Heart right ventricle (tissue), 16 donors: ENCODE measurements around the gene PKIG. TPM values are rescaled to one million over a fixed set of nuclear protein-coding genes. Genes with fewer than 3 reads are reported as not detected.
A peak's percentile ranks its signal among the peaks of the same experiment; 100 is the strongest.

ENCODE experiments used
- ATAC-seq, 8 donors: fragments of 200-7000 bp; cut with Tn5 transposase; one replicate each; pipeline ENCODE4 v1.9.1; 2020; ENCODE audit warnings: mild to moderate bottlenecking in 8 of 8, moderate library complexity in 8 of 8, moderate number of reproducible peaks in 1 of 8
- DNase-seq, 2 donors: peaks; one replicate each; pipeline ENCODE4 v3.0.0-alpha.2; 2020
- H3K27ac ChIP-seq, 10 donors: fragments of 200-600 bp; sonication (generic) in 2 of 10; one replicate each; pipeline versions ENCODE4 v1.5.0 to v1.8.0; 2020 to 2022; ENCODE audit warnings: mild to moderate bottlenecking in 3 of 10
- H3K27me3 ChIP-seq, 7 donors: fragments of 200-600 bp; one replicate each; pipeline ENCODE4 v1.8.0; 2021 to 2022; ENCODE audit warnings: mild to moderate bottlenecking in 2 of 7
- H3K36me3 ChIP-seq, 9 donors: fragments of 200-600 bp; sonication (generic) in 1 of 9; one replicate each; pipeline versions ENCODE4 v1.5.0 to v1.8.0; 2020 to 2022; ENCODE audit warnings: mild to moderate bottlenecking in 2 of 9
- H3K4me1 ChIP-seq, 9 donors: fragments of 200-600 bp; sonication (generic) in 1 of 9; one replicate each; pipeline versions ENCODE4 v1.5.0 to v1.8.0; 2020 to 2022; ENCODE audit warnings: mild to moderate bottlenecking in 4 of 9
- H3K4me3 ChIP-seq, 10 donors: fragments of 200-600 bp; sonication (generic) in 2 of 10; one replicate each; pipeline versions ENCODE4 v1.5.0 to v1.8.0; 2020 to 2022; ENCODE audit warnings: mild to moderate bottlenecking in 7 of 10, moderate library complexity in 2 of 10
- H3K9me3 ChIP-seq, 11 donors: fragments of 200-600 bp in 10 of 11; sonication (generic) in 2 of 11; one replicate each; pipeline versions ENCODE4 v1.5.0 to v1.8.0; 2013 to 2022; ENCODE audit warnings: mild to moderate bottlenecking in 2 of 11, control low read depth in 1 of 11, moderate library complexity in 1 of 11
- WGBS, 2 donors: extraction: QIAGEN DNeasy Blood & Tissue Kit; methylation state at CpG; one replicate each; pipeline ENCODE4 v1.1.7; 2013; ENCODE audit warnings: inconsistent platforms in 1 of 2; 5-methylcytosine and 5-hydroxymethylcytosine counted together
- intact Hi-C, 10 donors: fragments of 100-400 bp; cut with DNase I; formaldehyde crosslinking; loops; one replicate each; pipeline versions ENCODE4 v1.11.1 to v1.14.2; 2022
- polyA plus RNA-seq, 2 donors: library from polyadenylated mRNA; stranded (reverse); fragments of 200-250 nt; gene quantifications; one replicate each; pipeline ENCODE4 v1.2.3, GENCODE V29; 2013
- total RNA-seq, 10 donors: library from RNA; stranded (reverse); fragmentation: NEBNext Ultra II Directional in 3 of 10; extraction: Animal tissue kit (Norgen Biotek cat#: 25700) in 3 of 10; gene quantifications; one replicate each; pipeline versions ENCODE4 v1.2.1 to v1.2.4, GENCODE V29; 2021 to 2023
- TF ChIP-seq, protein P1 (sequence below), 9 donors: fragments of 200-600 bp; sonication (generic) in 2 of 9; IDR thresholded peaks; one replicate each; pipeline versions ENCODE4 v1.5.0 to v1.8.0; 2021 to 2022; ENCODE audit warnings: antibody characterized with exemption in 9 of 9, mild to moderate bottlenecking in 5 of 9, moderate library complexity in 1 of 9
- donor health status: Arrhythmogenic right ventricular cardiomyopathy.
- donor health status: ischemic (EF 13 %, LVEDD 7.1; RV severe dilation, severe dysfunction).
- donor health status: healthy with polysubstance abuse.
- donor health status: DM: no; HTN: yes; CAD: no.
- donor health status: DM: no; HTN: no; CAD: no.
- donor health status: ischemic (EF 25% LVEDD 6.9; RV normal size, moderate dysfunction).
- donor health status: ischemic (EF 25% LVEDD 5.7; RV mildly dilated, moderate dysfunction).
- donor health status: healthy.
- donor health status: DM: yes; HTN: yes; CAD: no.
- donor health status: Ischemic cardiomyopathy.
- donor health status: ischemic (EF 35%, LVEDD 5.7; RV mildly dilated, moderate dysfunction).
- donor health status: nonischemic (EF 11% LVEDD 7.7; RV severe dilation, severe dysfunction).
- donor health status: DM: yes; HTN: yes; CAD: no.
- donor health status: PGD.
- donor health status: ischemic (EF 29% LVEDD 5.4; RV normal size, mild dysfunction).
- donor health status: nonischemic (EF 23%, LVEDD 6.1; RV moderate dilation, normal function).

Gene PKIG
- total and polyA plus RNA-seq, 12 donors, result 155 to 342 (median 210) TPM

DNA sequence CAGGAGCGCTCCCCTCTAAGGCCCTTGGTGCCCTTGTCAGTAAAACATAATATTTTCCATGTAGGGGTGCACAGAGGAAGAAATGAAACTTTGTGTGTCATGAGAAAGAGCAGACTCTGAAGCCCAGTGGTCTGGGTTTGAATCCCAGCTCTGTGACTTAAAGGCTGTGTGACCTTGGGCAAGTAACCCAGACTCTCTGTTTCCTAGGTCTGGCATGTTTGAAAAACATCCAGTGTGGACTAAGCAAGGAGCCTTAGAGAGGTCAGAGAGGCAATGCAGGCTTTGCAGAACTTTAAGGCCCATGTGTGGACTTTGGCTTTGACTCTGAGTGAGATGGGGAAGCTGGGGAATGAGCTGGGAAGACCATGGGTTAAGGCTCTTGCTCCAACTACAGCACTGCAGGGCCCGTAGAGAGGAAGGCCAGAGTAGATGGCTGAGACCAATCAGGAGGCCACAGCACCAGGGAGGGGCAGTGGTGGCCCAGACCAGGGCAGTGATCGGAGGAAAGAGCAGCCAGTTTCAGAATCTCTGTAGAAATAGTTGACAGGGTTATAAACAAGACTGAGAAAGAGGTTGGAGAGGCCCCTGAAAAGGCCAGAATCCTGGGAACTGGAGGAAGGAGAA, 50.9 kb downstream of the PKIG start:
- Histone ChIP-seq H3K4me1 (peaks cover 10 to 73% (median 46%) of the 10 kb centered on the region in 9 donors), H3K4me3 (no peak overlapping the region), H3K9me3 (no peaks in the 10 kb centered on the region), H3K27ac (peak overlapping the region in 6 of 10 donors; percentile 18 to 66 (median 34)), H3K27me3 (no peaks in the 10 kb centered on the region), H3K36me3 (peaks cover 0 to 32% (median 4%) of the 10 kb centered on the region in 9 donors)
- TF ChIP-seq, protein P1, sequence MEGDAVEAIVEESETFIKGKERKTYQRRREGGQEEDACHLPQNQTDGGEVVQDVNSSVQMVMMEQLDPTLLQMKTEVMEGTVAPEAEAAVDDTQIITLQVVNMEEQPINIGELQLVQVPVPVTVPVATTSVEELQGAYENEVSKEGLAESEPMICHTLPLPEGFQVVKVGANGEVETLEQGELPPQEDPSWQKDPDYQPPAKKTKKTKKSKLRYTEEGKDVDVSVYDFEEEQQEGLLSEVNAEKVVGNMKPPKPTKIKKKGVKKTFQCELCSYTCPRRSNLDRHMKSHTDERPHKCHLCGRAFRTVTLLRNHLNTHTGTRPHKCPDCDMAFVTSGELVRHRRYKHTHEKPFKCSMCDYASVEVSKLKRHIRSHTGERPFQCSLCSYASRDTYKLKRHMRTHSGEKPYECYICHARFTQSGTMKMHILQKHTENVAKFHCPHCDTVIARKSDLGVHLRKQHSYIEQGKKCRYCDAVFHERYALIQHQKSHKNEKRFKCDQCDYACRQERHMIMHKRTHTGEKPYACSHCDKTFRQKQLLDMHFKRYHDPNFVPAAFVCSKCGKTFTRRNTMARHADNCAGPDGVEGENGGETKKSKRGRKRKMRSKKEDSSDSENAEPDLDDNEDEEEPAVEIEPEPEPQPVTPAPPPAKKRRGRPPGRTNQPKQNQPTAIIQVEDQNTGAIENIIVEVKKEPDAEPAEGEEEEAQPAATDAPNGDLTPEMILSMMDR (IDR thresholded peaks at IDR 0.05), result no peak
- intact Hi-C loops, result no loop called here
- DNase-seq (no peak), ATAC-seq (peak in 1 of 8 donors; percentile 19)
- WGBS, 2 donors, result 58 to 70% methylated on average over 3 of the region's 3 CpGs

DNA sequence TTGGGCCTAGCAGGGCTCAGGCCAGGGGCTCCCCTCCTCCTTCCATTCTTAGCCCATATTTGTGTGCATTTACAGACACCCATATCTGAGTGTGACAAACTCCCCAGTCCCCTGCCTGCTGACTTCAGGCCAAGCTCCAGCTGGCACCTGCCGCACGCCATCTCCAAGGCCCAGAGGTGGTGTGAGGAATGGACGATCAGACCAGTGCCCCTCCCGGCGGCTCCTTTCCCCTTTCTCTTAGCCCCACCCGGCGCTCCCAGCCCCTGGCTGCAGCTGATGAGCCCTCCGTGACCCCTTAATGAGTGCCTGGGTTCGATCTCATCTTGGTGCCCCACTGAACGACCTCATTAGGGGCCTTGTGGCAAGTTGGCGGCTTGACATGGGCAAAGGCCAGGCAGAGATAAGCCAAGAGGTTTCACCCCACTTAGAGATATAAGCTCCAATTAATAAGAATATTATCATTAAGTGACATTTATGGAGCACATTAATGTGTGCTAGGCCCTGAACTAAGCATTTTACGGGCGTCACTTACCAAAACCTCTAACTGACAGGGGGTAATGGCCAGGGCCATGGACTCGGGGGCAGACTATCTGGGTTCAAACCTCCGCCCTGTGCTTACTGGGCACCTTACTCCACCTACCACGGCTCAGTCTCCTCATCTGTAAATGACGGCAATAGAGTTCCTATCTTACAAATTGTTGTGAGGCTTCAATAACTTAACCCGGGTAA, 51.7 kb downstream of the PKIG start:
- Histone ChIP-seq H3K4me1 (peaks cover 10 to 78% (median 50%) of the 10 kb centered on the region in 9 donors), H3K27ac (peak overlapping the region in 6 of 10 donors; percentile 18 to 66 (median 34)), H3K4me3 (no peak overlapping the region), H3K27me3 (no peaks in the 10 kb centered on the region), H3K36me3 (peaks cover 0 to 24% (median 4%) of the 10 kb centered on the region in 9 donors), H3K9me3 (no peaks in the 10 kb centered on the region)
- intact Hi-C loops, result loop anchor here in 1 of 10 donors (2.0 kb wide), 1 partner anchor 15 kb away; no protein-coding TSS in a partner anchor
- DNase-seq, result no peak
- peak in 1 of 8 donors; percentile 19 for ATAC-seq
- TF ChIP-seq, protein P1 (IDR thresholded peaks at IDR 0.05), result no peak
- 73 to 78% methylated on average over 18 of the region's 18 CpGs for WGBS, 2 donors

DNA sequence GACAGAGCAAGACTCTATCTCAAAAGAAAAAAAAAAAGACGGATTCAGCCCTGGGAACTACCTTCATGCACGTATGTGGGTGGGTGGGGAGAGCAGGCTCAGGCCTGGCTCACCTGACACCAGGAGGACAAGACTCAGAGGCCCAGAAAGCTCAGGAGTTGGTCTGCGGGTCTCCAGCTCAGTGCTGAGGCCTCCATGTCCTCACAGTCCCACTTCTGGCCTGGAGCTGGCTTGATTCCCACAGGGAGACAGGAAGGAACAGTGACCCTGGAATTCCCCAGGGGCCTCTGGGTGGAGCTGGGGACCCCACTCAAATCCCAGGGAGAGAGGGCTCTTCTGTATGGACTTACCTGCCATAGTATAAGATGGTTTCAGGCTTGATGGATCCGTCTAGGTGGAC, 53.5 kb downstream of the PKIG start:
- no peak for ATAC-seq
- DNase-seq, result no peak

DNA sequence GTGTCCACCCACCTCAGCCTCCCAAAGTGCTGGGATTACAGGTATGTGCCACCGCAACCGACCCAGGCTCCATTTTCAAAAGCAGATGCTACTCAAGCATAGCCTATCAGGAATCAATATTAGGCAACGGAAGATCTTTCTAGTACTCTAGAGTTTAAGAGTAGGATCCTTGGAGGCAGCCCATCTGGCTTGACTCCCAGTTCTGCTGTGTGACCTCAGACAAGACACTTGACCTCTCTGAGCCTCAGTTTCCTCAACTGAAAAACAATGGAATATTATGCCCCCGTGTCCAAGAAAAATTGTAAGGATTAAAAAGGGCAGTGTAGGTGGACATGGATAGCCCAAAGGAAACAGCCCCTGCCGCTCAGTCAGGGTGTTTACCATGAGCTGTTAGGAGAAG, 54.7 kb downstream of the PKIG start:
- DNase-seq (no peak), ATAC-seq (no peak)
- peaks cover 0 to 5% (median 0%) of the 10 kb centered on the region in 11 donors for H3K9me3 ChIP-seq
- H3K36me3 ChIP-seq, result peaks cover 0 to 23% (median 4%) of the 10 kb centered on the region in 9 donors
- H3K4me1 ChIP-seq, result peaks cover 12 to 79% (median 55%) of the 10 kb centered on the region in 9 donors
- peak overlapping the region; percentile 29 to 85 (median 72) for H3K27ac ChIP-seq
- WGBS, 2 donors, result 70 to 77% methylated on average over 5 of the region's 5 CpGs
- TF ChIP-seq, protein P1 (IDR thresholded peaks at IDR 0.05), result no peak
- H3K27me3 ChIP-seq, result no peaks in the 10 kb centered on the region
- intact Hi-C loops, result no loop called here
- no peak overlapping the region for H3K4me3 ChIP-seq

More for the DNA sequence above, 53.5 kb downstream of the PKIG start:
- TF ChIP-seq, protein P1 (IDR thresholded peaks at IDR 0.05), result no peak
- H3K27ac ChIP-seq, result peak overlapping the region in 3 of 10 donors; percentile 72 to 83 (median 79)
- H3K9me3 ChIP-seq, result peaks cover 0 to 4% (median 0%) of the 10 kb centered on the region in 11 donors
- no peak overlapping the region for H3K4me3 ChIP-seq
- intact Hi-C loops, result loop anchor here in 1 of 10 donors (2.0 kb wide), 1 partner anchor 17 kb away; no protein-coding TSS in a partner anchor
- H3K27me3 ChIP-seq, result no peaks in the 10 kb centered on the region
- H3K4me1 ChIP-seq, result peaks cover 10 to 72% (median 50%) of the 10 kb centered on the region in 9 donors
- H3K36me3 ChIP-seq, result peaks cover 0 to 23% (median 4%) of the 10 kb centered on the region in 9 donors
- 80 to 87% methylated on average over 4 of the region's 4 CpGs for WGBS, 2 donors
